ENCODE results near the gene REELD1.

REELD1 gene

GRCh38 chr4:146222313-146222712, 8.0 kb downstream of the REELD1 start:
- H3K4me1 ChIP-seq (ENCODE audit: control insufficient read depth, insufficient read depth, low read length) = no peaks in the 10 kb centered on the region
- no peaks in the 10 kb centered on the region for H3K36me3 ChIP-seq (ENCODE audit: control insufficient read depth in 2 of 2, insufficient read depth in 1 of 2, low read length in 2 of 2)
- H3K4me3 ChIP-seq (ENCODE audit: low read depth, low read length) = no peak overlapping the region
- ChIA-PET CTCF (no interaction called here), POLR2A (no interaction called here)
- no peaks in the 10 kb centered on the region for H3K9me3 ChIP-seq (ENCODE audit: control insufficient read depth, insufficient read depth, low read depth, low read length)
- no peak overlapping the region for H3K27ac ChIP-seq (ENCODE audit: extremely low read depth, low read depth, low read length)
- TF ChIP-seq ZNF514 (tag by site-specific recombination; IDR thresholded peaks at IDR 0.05) (no peak), SCRT2 (tag by site-specific recombination; IDR thresholded peaks at IDR 0.05) (no peak), KLF16 (tag by site-specific recombination; IDR thresholded peaks at IDR 0.05) (no peak), ZNF184 (tag by site-specific recombination; IDR thresholded peaks at IDR 0.05) (no peak), ZNF157 (tag by site-specific recombination; IDR thresholded peaks at IDR 0.05) (no peak), TSHZ1 (tag by site-specific recombination; IDR thresholded peaks at IDR 0.05; ENCODE audit: borderline replicate concordance) (no peak), ZNF169 (tag by site-specific recombination; IDR thresholded peaks at IDR 0.05) (no peak), ZNF670 (tag by site-specific recombination; IDR thresholded peaks at IDR 0.05; ENCODE audit: low read depth) (no peak), ZNF433 (tag by site-specific recombination; IDR thresholded peaks at IDR 0.05; ENCODE audit: low read depth) (no peak), ZBTB44 (tag by site-specific recombination; IDR thresholded peaks at IDR 0.05) (no peak), SALL2 (tag by site-specific recombination; IDR thresholded peaks at IDR 0.05; ENCODE audit: borderline replicate concordance) (no peak)

DNA sequence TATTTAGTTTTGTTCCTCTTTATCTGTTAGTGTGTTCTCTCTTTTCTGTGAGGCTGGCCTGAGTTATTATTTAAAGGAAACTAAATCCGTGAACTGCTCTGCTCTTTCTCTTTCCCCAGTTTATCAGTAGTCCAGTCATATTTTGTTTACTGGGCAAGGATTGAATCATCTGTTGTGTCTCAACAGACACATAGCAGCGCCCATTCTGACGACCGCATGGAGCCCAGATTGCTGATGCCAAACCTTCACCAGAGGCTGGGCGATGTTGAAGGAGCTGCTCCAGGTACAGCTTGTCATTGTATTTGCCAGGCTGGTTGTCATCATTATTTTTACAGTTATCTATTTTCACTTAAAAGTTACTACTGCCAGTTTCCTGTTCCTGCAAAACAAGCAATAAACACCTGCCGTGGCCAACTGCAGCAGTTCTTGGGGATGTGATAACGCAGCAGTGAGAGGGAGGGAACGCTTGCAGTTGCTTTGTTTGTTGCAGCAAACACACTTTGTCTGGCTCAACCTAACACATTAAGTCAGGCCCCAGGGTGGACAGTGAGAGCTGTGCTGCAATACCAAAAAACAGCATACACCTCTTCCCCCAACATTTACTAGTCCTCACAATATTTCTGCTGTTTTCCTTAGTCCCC, 10.1 kb downstream of the REELD1 start:
- Histone ChIP-seq H3K27ac (ENCODE audit: extremely low read depth, low read depth, low read length) (no peak overlapping the region), H3K9me3 (ENCODE audit: control insufficient read depth, insufficient read depth, low read depth, low read length) (no peaks in the 10 kb centered on the region), H3K4me3 (ENCODE audit: low read depth, low read length) (no peak overlapping the region), H3K4me1 (ENCODE audit: control insufficient read depth, insufficient read depth, low read length) (no peaks in the 10 kb centered on the region), H3K36me3 (ENCODE audit: control insufficient read depth in 2 of 2, insufficient read depth in 1 of 2, low read length in 2 of 2) (no peaks in the 10 kb centered on the region)
- no peak for TF ChIP-seq ZNF155 (tag by site-specific recombination; IDR thresholded peaks at IDR 0.05)
- no peak for TF ChIP-seq ZBTB44 (tag by site-specific recombination; IDR thresholded peaks at IDR 0.05)
- TF ChIP-seq, protein P1, sequence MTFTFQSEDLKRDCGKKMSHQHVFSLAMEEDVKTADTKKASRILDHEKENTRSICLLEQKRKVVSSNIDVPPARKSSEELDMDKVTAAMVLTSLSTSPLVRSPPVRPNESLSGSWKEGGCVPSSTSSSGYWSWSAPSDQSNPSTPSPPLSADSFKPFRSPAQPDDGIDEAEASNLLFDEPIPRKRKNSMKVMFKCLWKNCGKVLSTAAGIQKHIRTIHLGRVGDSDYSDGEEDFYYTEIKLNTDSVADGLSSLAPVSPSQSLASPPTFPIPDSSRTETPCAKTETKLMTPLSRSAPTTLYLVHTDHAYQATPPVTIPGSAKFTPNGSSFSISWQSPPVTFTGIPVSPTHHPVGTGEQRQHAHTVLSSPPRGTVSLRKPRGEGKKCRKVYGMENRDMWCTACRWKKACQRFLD (tag by site-specific recombination; IDR thresholded peaks at IDR 0.05) = no peak
- TF ChIP-seq ZNF549 (tag by site-specific recombination; IDR thresholded peaks at IDR 0.05) = no peak
- CTCF ChIA-PET = interaction anchor here (2.3 kb wide), 1 partner anchor 11 kb away, joined by 6 read pairs; the partner anchor contains the start of gene REELD1
- POLR2A ChIA-PET = no interaction called here
